GM12892 (cell line): ENCODE data around the gene TRIO.

Experiments
- POLR2A ChIP-seq: IDR thresholded peaks from 2 replicates; pipeline ENCODE4 v1.6.1; 2011; ENCODE audit warnings: low read depth, low read length, control low read depth
- POLR2AphosphoS5 ChIP-seq: IDR thresholded peaks from 2 replicates; pipeline ENCODE4 v1.6.1; 2011; ENCODE audit warnings: low read depth, low read length, control low read depth

- TF ChIP-seq POLR2A, result peak; percentile 76
- TF ChIP-seq POLR2AphosphoS5, result peak; percentile 84; the same call in 1 of the 2 replicates
Observed at GRCh38 chr5:14144586-14145434, 1.7 kb downstream of the TRIO start.
